Ureter (tissue), 1 donor: ENCODE data around the gene CATSPER2. TPM values are rescaled to one million over a fixed set of nuclear protein-coding genes. Genes with fewer than 3 reads are reported as not detected.
"Not testable (repeated sequence)": the region's sequence is repeated elsewhere in the genome, so short reads cannot be mapped to it uniquely, and the experiment has no call there.

Experiments used
- DNase-seq: peaks from one replicate; pipeline ENCODE4 v3.0.0-alpha.2; 2020; ENCODE audit warnings: low spot score
- total RNA-seq: library from RNA; stranded (reverse); gene quantifications from one replicate; pipeline ENCODE4 v1.2.4, GENCODE V29; 2023
- donor health status: DM: yes; HTN: yes; CAD: no.

Gene CATSPER2
- total RNA-seq, 1 donor from 2014 or later, result 17.2 TPM

DNA sequence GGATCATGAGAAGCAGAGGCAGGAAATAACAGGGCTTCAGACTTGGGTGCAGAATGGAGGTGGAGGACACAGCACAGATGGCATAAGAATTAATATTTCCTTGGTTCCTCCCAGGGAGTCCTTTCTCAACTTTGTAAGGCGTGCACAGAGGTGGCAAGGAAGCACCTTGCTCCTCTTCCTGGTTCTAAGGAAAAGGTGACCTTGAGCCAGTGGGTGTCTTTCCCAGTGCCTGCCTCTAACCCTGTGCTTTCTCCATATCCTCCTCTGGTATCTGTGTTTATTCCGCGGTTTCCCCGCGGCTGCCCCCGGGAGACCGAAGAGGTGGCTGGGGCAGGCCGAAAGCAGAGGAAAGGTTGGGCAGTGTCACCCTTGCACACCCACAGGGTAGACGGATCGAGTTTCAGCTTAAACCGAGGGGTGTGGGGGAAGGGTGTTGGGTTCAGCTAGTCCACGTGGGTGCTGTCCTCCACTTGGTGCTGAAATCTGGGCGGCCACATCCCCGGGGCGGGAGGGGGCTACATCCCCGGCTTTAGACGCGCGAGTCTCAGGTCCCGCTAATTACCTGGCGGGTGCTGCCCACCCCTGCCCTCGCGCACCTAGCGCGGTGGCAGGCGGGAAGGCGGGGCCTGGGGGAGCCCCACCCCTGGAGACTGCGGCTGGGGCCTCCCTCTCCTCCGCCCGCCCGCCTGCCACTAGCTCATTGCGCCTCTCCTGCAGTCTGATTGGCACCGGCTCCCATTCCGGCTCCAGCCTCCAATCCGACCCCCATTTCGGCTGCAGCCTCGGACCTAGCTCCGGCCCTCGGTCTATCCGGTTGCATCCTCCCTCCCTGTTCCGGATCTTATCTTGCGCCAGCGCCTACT, 55.1 kb downstream of the CATSPER2 start, which contains the start of gene CKMT1B:
TSS of gene CKMT1B (plus strand) at position 700 of the 863 bp plus-strand sequence. CDS start 192 bp downstream, outside the sequence.
- DNase-seq, result not testable (repeated sequence)

DNA sequence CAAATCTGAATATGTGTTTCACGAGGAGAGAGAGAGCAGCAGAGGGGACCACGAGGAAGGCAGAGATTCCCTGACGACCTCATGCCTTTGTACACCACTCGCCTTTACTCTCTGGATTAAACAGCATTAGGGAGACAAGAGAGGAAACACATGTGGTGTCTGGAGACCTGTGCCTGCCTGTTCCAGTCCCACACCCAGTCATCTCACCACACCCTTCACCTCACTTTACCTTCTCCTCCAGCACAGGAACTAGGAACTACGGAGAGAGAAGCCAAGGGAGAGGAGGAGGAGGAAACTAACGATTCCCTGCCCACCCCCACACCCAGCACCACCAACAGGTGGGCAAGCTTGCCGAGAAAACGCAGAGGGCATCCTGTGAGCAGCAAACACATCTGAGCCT, 55.8 kb downstream of the CATSPER2 start:
- not testable (repeated sequence) for DNase-seq

DNA sequence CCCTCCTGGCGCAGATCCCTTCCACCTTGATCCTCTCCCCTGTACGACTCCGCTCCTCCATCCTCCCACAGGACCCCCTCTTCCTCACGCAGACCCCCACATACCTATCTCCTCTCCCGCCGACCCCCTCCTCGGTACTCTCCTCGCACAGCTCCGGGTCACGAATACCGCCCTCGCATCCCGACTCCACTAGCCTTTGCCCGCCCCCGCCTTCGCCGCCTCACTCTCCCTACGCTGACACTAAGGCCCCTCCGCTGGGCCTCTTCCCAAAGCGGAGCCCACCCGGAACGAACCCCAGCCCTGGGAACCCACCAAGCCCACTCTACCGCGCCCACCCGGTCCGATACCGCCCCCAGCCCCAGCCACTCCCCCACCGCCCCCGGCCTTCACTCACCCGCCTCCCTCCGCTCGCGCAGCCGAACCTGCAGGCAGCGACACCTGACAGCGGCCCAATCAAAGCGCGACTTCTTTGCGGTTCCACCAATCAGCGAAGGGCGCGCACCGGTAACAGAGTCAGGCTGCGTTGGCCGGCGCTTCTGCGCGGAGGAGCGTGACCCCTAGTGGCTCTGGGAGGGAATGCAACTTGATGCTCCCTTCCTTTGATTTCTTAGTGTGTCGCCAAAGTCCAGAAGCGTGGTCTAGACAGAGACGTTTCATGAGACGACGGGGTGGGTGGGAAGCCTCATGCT, 58.7 kb downstream of the CATSPER2 start, which contains the start of gene PPIP5K1:
TSS of gene PPIP5K1 (minus strand) at position 431 of the 689 bp plus-strand sequence. CDS start 5,704 bp downstream, outside the sequence.
- DNase-seq, result not testable (repeated sequence)

Other genes with a start within 250 kb of the CATSPER2 start
- gene TP53BP1, start 155.7 kb downstream of the CATSPER2 start, total RNA-seq, result 73.0 TPM
- gene MAP1A, start 131.2 kb downstream of the CATSPER2 start, total RNA-seq, result 16.4 TPM
- gene PPIP5K1, start 58.6 kb downstream of the CATSPER2 start, total RNA-seq, result 120 TPM
- gene CKMT1B, start 54.8 kb downstream of the CATSPER2 start, total RNA-seq, result 28.6 TPM
- 1.4 TPM for gene STRC, start 30.0 kb downstream of the CATSPER2 start, total RNA-seq
- gene CKMT1A, start 45.0 kb upstream of the CATSPER2 start, total RNA-seq, result 32.8 TPM
- 328 TPM for gene PDIA3, start 97.6 kb upstream of the CATSPER2 start, total RNA-seq
- 2.9 TPM for gene ELL3, start 128.1 kb upstream of the CATSPER2 start, total RNA-seq
- gene SERF2, start 143.5 kb upstream of the CATSPER2 start, total RNA-seq, result 651 TPM
- 0.34 TPM for gene SERINC4, start 151.4 kb upstream of the CATSPER2 start, total RNA-seq
- 14.3 TPM for gene HYPK, start 151.8 kb upstream of the CATSPER2 start, total RNA-seq
- 20.3 TPM for gene MFAP1, start 175.8 kb upstream of the CATSPER2 start, total RNA-seq
- 4.1 TPM for gene WDR76, start 178.2 kb upstream of the CATSPER2 start, total RNA-seq